Right kidney (tissue), 1 donor: ENCODE data around the gene PSMB3.
A peak's percentile ranks its signal among the peaks of the same experiment; 100 is the strongest.
"Not testable (repeated sequence)": the region's sequence is repeated elsewhere in the genome, so short reads cannot be mapped to it uniquely, and the experiment has no call there.

Experiments
- DNase-seq: peaks from one replicate; pipeline ENCODE4 v3.0.0-alpha.2; 2016

PSMB3 gene

DNA sequence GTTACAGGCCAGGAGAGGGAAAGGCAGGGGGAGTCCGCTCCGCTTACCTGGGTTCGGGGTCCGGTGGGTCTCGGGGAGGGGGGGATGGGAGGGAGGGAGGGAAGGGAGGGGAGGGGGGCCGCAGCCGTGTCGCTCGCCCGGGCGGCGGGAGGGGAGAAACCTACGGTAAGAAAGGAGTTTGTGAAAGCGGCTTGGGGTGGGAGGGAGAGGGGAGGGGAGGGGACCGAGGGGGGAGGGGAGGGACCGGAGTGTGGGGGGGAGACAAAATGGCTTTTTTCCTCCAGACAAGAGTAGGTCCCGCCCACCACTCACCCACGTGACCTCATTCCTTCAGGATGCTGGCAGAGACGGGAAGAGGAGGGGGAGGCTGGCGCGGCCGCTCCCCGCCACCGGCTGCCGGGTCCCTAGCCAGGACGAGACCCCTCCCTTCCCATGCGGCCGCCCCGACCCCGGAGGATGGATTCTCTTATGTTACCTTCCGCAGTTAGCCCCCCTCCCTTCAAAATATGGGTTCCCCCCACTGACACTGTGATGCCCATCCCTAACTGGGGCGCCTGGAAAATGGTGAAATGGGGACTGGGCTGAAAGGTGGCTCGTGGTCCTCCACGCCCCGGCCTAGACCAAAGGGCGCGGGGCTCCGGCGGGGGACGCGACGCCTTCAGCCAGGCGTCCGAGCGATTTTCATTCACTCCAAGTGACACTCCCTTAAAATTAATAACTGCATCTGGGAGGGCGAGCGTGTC, 4.2 kb upstream of the PSMB3 start, which contains the start of gene PCGF2:
Gene PCGF2, minus strand, starts transcription at position 188 of the 743 bp plus-strand sequence. CDS start 7,934 bp downstream, outside the sequence.
- peak; percentile 81 for DNase-seq

DNA sequence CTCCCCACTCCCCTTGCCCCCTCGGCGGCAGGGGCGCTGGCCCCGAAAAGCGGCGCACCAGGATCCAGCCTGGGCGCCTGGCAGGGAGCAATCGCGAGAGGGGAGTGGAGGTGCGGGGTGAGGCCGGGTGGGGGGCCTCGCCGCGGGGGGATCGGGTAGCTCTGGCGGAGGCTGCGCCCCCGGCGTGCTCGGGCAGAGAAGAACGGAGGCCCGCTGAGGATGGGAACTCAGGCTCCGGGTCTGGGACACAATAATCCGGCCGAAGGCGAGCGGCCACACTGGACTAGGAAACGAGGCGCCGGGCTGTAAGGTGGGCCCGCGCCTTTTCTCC, 3.7 kb upstream of the PSMB3 start:
- DNase-seq: no peak

DNA sequence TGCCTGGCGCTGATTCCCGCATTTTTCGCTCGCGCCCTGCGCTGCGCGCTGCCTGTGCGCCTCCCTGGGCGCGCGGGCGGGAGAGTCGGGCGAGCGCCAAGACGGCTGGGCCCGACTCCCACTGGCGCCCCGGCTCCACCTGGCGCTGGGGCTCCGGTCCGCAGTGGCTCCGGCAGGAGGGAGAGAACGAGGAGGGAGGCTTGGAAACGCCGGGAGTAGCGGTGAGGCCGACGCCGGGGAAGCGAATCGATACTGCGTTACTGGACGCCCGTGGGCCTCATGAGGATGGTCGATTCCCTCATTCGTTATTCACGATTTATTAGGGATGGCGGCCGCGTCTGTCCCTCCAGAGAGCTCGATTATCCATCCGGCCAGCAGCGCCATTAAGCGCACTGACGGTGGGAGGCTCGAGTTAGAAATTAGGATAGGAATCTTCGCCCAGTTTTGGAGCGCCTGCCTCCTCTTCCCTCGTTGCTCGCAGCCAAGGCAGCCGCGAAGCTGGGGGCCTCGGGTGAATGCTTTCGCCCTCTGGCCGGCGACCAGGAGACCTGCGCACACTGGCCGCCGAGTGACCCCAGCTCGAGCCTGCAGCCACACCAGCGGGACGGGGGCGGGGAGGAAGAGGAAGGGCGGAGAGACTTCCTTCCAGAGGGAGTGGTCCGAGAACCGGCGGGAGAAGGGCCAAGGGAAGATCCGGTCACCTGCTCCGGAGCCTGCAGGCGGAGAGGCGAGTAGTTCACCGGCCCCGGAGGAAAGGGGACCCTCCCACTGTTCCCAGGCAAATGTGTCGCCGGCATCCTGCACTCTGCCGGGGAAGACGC, 3.1 kb upstream of the PSMB3 start:
- DNase-seq: peak; percentile 87

DNA sequence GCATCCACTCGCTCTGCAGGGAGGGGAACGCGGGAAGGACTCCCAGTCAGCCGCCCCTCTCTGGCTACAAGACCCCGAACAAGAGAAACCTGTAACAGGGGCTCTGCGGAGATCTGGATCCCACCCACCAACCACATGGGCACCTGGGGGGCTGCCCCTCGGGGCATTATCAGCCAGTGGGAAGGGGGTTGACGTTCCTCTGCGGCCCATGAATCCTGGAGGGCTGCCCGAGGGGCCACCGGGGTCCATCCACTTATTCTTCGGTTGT, 2.6 kb upstream of the PSMB3 start:
- no peak for DNase-seq

DNA sequence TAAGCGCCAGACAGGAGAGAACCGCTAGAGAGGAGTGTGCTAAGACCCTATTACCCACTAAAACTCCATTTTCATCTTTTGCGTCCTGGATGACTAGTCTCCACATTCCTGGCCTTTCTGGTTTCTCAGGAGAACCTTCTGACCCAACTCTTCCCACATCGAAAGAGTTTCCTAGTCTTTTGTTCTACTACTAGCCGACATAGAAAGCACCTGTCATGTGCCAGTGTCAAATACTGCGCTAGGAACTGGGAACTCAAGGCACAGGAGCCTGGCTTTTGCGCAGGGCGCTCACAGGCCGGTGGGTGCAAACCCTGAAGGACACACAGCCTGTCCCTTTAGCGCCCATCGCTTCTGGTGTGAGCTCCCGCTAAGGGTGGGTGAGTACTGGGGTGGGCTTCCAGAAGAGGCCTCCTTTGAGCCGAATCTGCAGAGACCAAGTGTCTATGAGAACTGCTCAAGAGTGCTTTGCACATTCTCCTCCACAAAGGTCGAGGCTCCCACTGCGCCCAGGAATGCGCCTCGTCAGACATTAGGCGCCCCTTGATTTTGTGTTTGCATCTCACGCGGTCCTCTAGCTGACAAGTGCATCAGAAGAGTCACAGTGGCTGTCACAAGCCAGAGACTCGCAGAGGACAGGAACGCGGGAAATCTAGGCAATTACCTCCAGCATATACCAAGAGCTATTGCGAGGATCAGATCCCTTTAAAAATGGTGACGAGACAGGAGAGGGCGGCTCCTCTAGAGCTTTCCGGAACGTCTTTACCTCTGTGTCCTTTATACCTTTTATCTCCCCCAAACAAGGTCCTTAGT, 2.0 kb upstream of the PSMB3 start:
- no peak for DNase-seq

DNA sequence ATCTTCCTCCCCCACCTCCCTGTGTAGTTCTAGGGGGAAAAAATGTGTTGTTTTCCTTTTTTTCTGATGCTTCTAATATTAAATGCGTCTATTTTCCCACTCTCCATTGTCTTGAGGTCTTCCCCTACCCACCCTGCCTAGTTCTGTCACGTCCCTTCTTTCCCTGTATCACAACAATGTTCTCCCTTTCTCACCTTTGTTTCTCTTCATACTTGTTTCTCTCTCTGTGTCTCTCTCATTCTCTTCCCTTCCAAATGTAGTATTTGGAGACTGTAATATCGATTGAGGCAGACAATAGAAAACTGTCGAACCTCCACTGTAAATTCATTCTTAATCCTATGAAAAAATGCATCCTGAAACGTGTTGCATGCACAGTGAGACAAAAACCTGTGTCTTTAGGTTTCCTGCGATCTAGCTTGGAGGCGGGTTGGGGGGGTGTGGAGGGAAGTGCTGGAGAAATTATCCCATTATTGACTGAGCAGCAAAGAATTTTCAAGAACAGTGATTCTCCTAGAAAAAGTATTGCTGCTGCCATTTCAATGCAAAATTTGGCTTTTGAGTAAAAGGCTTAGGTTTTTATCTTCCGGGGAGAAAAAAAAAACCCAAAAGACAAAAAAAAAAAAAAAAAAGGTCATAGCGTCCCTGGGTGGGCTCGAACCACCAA, 1.3 kb upstream of the PSMB3 start:
- peak; percentile 35 for DNase-seq

DNA sequence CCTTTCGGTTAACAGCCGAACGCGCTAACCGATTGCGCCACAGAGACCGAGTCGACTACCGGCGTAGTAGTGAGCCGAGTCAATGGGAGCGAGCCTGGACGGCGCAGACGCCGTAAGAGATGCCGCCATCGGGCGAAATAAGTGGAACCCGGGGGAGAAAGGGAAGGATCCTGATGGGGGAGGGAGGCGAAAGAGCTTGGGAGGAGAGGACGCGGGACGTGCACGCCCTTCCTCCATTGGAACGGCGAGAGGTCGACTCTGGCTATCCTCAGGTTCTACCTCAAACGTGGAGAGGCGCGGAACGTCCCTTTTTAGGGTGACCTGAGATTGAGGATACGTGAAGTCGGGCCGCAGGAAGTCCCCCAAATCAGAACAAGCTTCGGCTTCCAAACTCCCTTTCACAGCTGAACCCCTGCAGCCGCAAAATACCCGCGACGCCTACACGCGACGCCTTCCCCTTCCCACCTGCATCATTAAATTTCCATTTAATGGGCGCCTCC, 683 bp upstream of the PSMB3 start:
- peak; percentile 92 for DNase-seq

DNA sequence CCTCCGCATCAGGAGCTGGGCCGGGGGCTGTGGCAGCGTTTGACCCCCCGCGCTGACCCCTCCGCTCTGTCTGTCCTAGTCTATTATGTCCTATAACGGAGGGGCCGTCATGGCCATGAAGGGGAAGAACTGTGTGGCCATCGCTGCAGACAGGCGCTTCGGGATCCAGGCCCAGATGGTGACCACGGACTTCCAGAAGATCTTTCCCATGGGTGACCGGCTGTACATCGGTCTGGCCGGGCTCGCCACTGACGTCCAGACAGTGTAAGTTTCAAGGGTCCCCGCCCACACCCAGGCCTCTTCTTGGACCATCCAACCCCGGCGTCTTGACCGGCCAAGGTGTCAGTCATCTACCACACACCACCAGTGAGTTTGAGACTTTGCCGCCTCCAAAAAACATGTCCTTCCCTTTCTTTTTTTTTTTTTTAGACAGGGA, 548 bp downstream of the PSMB3 start:
- DNase-seq: no peak

DNA sequence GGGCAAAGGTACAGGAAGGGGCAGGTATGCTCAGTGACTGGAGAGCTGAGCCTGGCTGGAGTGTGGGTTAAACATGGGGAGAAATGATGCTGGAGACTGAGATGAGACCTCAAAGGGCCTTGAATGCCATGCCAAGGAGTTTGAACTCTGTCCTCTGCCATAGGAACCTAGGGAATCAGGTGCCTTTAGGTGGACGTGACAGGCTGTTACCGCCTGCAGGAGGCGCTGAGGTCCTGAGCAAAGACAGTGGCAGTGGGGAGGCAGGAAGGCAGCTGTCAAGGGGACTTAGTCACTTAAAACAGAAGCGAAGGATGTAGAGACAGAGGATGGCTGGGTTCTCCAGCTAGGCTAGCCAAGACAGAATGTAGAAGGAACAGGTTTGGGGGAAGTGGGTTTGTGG, 9.1 kb downstream of the PSMB3 start:
- no peak for DNase-seq

DNA sequence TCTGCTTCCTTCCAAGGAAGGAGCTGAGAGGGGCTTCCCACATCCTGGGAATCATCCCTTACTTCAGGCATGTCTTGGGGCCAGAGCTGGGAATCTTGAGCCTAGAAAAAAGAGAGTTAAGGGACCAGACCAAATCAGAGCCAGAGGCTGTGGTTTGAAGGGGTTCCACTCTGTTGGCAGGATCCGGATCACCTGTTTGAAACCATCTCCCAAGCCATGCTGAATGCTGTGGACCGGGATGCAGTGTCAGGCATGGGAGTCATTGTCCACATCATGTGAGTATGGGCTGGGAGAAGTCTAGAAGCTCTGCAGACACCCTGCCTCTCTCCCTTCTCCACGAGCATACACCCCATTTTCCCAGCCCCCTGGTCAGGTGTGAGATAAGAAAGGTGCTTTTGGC, 9.7 kb downstream of the PSMB3 start:
- no peak for DNase-seq

DNA sequence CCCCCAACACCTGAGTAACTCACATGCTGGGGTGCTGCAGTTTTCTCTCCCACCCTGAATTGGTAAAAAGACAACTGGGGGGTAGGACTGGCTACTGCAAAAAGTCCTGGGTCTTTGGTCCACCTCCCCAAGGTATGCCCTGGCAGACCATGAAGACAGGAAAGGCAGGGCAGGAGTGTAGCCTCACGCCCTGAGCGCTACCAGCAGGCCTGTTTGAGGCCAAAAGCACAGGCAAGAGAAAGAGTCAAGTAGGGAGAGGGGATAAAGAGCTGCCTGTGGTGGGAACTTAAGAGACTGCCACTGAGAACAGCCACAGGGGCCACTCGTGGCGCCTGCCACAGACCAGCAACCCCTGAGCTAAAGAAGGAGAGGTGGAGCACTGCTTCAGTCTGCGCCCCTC, 13.8 kb downstream of the PSMB3 start:
- no peak for DNase-seq

DNA sequence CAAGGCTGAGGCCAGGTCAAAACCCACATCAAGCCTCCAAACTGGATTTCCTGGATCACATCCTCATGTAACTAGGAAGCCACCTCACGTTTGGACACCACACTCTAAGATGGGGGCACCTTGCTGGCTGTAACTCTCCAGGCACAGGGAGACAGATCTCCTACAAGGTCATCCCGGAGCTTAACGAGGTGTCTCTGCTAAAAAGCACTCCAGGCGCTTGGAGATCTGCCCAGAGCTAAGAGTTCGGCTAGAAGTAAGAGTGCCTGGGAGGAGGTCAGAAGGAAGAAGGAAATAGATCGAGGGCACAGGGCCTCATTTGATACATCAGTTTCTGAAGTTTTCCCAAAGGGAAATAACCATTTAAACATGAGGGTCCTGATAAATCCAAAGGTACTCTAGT, 15.9 kb downstream of the PSMB3 start:
- DNase-seq: no peak

DNA sequence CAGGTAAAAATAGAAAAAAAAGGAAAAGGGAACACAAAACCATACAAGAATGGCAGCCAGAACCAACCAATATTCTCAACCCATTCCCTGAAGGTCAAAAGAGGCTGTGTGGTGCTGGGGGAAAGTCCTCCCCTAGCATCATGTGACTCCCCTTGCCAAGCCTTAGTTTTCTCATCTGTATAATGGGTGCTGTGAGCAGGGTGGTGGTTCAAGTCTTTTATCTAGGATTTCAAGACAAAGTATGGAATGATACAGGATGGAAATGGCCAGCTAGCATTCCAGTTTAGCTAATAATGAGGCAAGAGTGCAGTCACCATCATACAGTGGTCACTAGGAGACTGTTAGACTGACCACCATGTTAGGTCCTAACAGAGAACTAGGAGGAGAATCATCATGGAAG, 20.7 kb downstream of the PSMB3 start:
- DNase-seq: no peak

DNA sequence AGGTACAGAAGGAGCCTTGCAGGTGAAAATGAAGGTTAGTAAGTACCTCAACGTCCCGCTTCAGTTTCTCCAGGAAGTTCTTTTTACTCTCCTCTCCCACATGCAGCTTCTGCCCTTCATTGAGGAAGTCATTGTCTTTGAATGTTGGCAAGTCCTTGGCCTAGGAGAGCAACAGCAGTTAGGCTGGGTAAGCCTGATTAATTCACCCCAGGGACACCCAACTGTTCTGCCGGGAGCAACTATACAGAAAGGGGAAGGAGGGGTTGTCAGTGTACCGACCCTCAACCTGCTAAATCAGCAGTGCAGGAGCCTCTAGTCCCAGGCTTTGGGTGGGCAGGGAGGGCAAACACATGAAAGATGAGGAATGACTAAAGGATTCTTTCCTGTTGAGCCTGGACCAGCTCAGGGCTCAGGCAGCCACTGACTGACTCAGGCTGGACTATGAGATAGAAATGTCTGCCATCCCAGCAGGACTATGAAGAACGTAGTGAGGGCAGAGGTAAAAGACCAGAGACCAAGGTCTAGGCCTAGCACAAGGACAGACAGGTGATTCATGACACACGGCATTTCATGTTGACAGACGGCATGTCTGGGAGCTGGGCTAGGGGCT, 25.2 kb downstream of the PSMB3 start:
- DNase-seq: no peak

DNA sequence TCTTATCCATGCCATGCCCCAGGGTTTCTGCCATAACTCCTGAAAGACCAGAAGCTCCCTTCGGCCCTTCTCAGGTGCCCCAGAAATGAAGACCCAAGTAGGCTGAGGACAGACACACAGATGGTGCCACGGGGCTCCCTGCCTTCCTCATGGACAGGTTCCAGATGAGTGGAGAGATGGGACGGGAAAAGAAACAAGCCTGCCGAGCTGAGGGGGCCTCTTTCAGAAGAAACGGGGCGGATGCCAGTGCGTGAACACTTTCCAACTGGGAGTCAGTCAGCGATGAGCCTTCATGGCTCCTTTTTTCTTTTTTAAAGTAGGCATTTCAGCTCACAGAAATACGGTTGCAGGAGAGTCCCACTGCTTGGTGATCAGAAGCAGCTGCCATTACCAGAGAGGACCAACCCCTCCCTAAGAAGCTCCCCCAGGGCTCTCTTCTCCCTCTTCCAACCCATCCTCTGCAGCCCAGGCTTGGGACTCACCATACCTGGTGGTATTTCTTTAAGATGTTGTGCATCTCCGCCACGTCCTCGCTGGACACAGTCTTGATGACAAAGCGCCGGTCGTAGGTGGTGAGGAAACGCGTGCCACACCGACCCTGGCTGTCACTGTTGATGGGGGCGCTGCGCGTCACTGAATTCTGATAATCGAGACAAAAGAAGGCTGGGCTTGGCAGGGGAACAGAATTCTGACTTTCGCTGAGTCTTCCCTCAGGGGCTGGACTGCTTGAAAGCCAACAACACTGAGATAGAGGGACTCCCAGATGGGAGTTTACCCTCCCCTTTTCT, 27.6 kb downstream of the PSMB3 start:
- DNase-seq: no peak

DNA sequence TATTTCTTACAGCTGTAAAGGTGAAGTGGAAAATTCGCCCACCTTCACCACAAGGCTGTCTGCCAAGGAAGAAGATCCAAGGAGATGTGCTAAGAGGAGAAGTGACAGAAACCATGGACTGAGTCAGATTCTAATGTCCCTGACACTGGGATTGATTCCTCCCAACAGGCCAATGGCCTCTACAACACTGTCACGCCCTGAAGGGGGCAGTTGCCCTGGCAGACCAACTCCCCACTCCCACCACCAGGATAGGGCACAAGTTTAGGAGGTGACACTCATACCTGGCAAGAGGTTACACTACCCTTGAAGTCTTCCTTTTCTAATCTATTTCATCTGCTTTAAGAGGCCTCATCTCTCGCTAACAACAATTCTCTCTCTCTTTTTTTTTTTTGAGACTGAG, 30.7 kb downstream of the PSMB3 start:
- no peak for DNase-seq

DNA sequence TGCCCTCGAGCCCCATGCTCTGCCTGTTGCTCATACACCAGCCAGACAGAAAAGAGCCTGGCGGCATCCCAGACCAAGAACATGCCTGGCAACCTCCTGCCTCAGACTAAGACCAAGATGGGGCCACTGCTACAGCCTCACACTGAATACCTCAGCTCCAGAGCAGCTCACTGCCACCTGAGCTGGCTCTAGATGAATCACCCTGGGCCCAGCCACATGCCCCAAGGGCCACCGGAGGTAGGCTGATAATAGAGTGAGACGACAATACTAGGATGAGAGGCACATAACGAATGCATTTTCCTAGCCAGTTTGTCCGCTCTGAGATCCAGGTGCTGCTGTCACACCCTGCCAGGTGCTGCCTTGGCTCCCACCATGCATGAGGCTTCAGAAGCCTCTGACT, 33.8 kb downstream of the PSMB3 start:
- no peak for DNase-seq

DNA sequence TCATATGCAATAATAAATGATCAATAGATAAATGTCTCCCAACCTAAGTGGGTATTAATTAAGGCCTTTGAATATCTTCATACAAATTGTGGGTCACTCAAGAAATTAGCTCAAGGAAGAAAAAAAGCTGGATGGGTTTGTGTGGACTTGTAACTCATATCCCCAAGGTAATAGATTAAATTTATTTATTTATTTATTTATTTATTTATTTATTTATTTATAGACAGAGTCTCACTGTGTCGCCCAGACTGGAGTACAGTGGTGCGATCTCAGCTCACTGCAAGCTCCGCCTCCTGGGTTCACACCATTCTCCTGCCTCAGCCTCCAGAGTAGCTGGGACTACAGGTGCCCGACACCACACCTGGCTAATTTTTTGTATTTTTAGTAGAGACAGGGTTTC, 35.5 kb downstream of the PSMB3 start:
- not testable (repeated sequence) for DNase-seq

DNA sequence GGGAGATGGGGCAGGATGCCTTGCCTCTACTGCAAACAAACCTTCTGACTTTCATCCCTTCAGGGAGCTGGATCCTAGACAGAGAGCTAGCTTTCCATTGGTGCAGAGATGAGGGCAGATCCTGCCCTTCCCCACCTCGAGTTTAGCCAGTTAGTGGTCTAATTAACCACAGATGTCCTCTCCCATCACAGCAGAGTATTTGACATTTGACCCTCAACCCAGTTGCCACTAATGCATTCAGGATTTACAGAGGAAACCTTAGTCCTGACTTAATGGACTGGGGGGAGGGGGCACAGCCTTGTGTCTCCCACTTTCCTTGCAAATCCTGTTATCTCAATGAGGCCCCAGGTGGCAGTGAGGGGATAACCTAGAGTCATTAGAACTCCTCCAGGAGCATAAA, 36.6 kb downstream of the PSMB3 start:
- no peak for DNase-seq

DNA sequence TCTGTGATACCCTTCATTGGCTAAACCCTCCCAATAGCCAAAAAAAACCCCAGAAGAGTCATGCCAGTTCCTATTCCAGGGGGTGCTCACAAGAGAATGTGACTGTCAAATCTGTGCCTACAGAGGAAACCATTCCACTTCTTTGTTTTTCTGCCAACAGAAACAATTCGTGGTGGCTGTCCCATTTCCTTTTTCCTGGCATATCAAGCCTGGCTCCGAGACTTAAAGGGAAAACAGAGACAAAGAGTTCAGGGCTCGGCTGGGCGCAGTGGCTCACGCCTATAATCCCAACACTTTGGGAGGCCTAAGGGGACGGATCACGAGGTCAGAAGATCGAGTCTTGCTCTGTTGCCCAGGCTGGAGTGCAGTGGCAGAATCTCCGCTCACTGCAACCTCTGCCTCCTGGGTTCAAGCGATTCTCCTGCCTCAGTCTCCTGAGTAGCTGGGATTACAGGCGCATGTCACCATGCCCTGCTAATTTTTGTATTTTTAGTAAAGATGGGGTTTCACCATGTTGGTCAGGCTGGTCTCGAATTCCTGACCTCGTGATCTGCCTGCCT, 37.7 kb downstream of the PSMB3 start:
- not testable (repeated sequence) for DNase-seq

DNA sequence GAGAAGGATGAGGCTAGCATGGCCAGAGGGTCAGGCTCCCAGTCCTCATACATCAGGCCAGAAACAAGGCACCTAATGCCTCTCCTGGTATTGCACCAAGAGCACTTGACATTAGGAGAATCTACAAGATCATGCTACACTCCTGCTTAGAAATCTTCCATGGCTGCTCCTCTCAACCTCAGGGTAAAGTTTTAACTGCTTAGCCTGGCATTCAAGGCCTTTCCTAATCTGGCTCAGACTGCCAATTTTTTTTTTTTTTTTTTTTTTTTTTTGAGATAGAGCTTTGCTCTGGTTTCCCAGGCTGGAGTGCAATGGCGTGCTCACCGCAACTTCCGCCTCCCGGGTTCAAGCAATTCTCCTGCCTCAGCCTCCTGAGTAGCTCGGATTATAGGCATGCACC, 38.6 kb downstream of the PSMB3 start:
- DNase-seq: no peak
